ENCODE data around the gene RTN4IP1.

The RTN4IP1 gene

GRCh38 chr6:106629103-106629858 lies at the start of gene RTN4IP1, which contains the start of gene QRSL1:
Gene RTN4IP1, minus strand, starts transcription at chr6:106629498. Its CDS starts 477 bp downstream, at chr6:106629021.
Gene QRSL1, plus strand, starts transcription at chr6:106629578. Its CDS starts 104 bp downstream, at chr6:106629682.
- no CpG with 5 or more reads among the region's 46 CpGs for WGBS (ENCODE audit: insufficient coverage, insufficient read length)
- DNase-seq (ENCODE audit: low read depth, low spot score): peak; percentile 87
- H3K27ac ChIP-seq (ENCODE audit: low read length): no peak within 1 kb of the TSS
- no peaks in the 10 kb centered on the region for H3K36me3 ChIP-seq (ENCODE audit: control insufficient read depth, insufficient read depth, low read length)
- H3K4me3 ChIP-seq (ENCODE audit: low read length): peak within 1 kb of the TSS; percentile 99
- no peaks in the 10 kb centered on the region for H3K27me3 ChIP-seq (ENCODE audit: control insufficient read depth, insufficient read depth, low read length)
- H3K4me1 ChIP-seq (ENCODE audit: control insufficient read depth, insufficient read depth, low read length): no peaks in the 10 kb centered on the region
- H3K9me3 ChIP-seq (ENCODE audit: control insufficient read depth, insufficient read depth, low read length): no peaks in the 10 kb centered on the region

GRCh38 chr6:106677282-106677681 lies 48.0 kb upstream of the RTN4IP1 start:
- Histone ChIP-seq H3K4me1 (ENCODE audit: control insufficient read depth, insufficient read depth, low read length) (no peaks in the 10 kb centered on the region), H3K27me3 (ENCODE audit: control insufficient read depth, insufficient read depth, low read length) (no peaks in the 10 kb centered on the region), H3K9me3 (ENCODE audit: control insufficient read depth, insufficient read depth, low read length) (no peaks in the 10 kb centered on the region), H3K27ac (ENCODE audit: low read length) (no peak overlapping the region), H3K4me3 (ENCODE audit: low read length) (no peak overlapping the region), H3K36me3 (ENCODE audit: control insufficient read depth, insufficient read depth, low read length) (no peaks in the 10 kb centered on the region)
- no peak for DNase-seq (ENCODE audit: low read depth, low spot score)
- WGBS (ENCODE audit: insufficient coverage, insufficient read length): no CpG with 5 or more reads among the region's 3 CpGs

DNA sequence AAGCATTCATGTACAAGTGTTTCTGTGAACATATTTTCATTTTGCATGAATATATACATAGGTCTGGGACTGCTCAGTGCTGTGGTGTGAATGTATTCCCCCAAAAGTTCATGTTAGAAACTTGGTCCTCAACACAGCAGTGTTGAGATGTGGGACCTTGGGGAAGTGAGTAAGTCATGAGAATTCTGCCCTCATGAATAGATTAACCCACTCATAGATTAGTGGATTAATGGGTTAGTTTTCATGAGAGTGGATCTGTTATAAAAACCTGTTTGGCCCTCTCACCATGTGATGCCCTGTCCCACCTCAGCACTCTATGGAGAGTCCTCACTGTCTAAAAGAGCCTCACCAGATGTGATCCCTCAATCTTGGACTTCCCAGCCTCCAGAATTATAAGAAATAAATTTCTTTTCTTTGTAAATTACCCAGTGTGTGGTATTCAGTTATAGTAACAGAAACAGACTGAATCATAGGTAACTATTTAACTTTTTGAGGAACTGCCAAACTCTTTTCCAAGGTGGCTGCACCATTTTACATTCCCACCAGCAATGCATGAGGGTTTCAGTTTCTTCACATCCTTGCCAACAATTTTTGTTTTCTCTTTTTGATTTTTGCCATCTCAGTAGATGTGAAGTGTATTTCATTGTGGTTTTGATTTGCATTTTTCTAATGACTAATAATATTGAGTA lies 45.4 kb upstream of the RTN4IP1 start:
- Histone ChIP-seq H3K9me3 (ENCODE audit: control insufficient read depth, insufficient read depth, low read length) (no peaks in the 10 kb centered on the region), H3K36me3 (ENCODE audit: control insufficient read depth, insufficient read depth, low read length) (no peaks in the 10 kb centered on the region), H3K4me3 (ENCODE audit: low read length) (no peak overlapping the region), H3K27me3 (ENCODE audit: control insufficient read depth, insufficient read depth, low read length) (no peaks in the 10 kb centered on the region), H3K27ac (ENCODE audit: low read length) (no peak overlapping the region), H3K4me1 (ENCODE audit: control insufficient read depth, insufficient read depth, low read length) (no peaks in the 10 kb centered on the region)
- no peak for DNase-seq (ENCODE audit: low read depth, low spot score)

- Histone ChIP-seq H3K36me3 (ENCODE audit: control insufficient read depth, insufficient read depth, low read length) (no peaks in the 10 kb centered on the region), H3K27ac (ENCODE audit: low read length) (no peak overlapping the region), H3K4me3 (ENCODE audit: low read length) (no peak overlapping the region), H3K27me3 (ENCODE audit: control insufficient read depth, insufficient read depth, low read length) (no peaks in the 10 kb centered on the region), H3K4me1 (ENCODE audit: control insufficient read depth, insufficient read depth, low read length) (no peaks in the 10 kb centered on the region; the same call in 1 of the 2 replicates), H3K9me3 (ENCODE audit: control insufficient read depth, insufficient read depth, low read length) (no peaks in the 10 kb centered on the region)
- DNase-seq (ENCODE audit: low read depth, low spot score): no peak
- WGBS (ENCODE audit: insufficient coverage, insufficient read length): no CpG with 5 or more reads among the region's 3 CpGs
Observed at GRCh38 chr6:106671651-106672050, 42.4 kb upstream of the RTN4IP1 start.

DNA sequence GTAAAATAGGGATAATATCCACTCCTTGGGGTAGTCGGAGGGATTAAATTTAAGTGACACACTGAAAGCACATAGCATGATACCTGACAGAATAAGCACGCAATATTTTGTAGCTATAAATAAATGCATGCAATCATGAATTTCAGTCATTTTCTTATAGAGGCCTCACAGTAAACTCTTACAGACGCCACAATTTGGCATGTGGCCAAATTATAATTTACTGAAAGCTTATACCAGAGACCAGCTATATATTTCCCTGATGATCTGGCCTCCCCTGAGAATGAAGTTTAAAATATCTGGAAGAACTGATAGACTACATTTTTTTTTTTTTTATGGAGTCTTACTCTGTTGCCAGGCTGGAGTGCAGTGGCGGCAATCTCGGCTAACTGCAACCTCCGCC lies 40.9 kb upstream of the RTN4IP1 start:
- no peak overlapping the region for H3K27ac ChIP-seq (ENCODE audit: low read length)
- H3K36me3 ChIP-seq (ENCODE audit: control insufficient read depth, insufficient read depth, low read length): no peaks in the 10 kb centered on the region
- DNase-seq (ENCODE audit: low read depth, low spot score): no peak
- no CpG with 5 or more reads among the region's 6 CpGs for WGBS (ENCODE audit: insufficient coverage, insufficient read length)
- H3K27me3 ChIP-seq (ENCODE audit: control insufficient read depth, insufficient read depth, low read length): no peaks in the 10 kb centered on the region
- no peaks in the 10 kb centered on the region; the same call in 1 of the 2 replicates for H3K4me1 ChIP-seq (ENCODE audit: control insufficient read depth, insufficient read depth, low read length)
- no peaks in the 10 kb centered on the region for H3K9me3 ChIP-seq (ENCODE audit: control insufficient read depth, insufficient read depth, low read length)
- no peak overlapping the region for H3K4me3 ChIP-seq (ENCODE audit: low read length)

DNA sequence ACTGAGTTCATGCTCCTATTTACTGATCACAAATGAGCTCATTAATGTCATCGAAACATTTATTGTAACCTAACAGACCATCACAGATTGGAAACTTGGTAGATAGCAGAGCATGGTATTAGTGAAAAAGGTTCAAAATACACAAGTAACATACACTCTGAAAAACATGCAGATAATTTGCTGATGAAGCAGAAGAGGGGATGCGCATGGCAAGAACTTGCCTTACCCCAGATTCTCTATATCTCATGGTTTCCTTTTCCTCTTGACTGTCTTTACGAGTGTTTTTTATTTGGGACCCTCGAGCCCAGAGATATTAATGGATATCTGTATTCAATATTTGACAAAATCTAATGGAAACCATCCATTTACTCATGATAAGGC lies 37.7 kb upstream of the RTN4IP1 start:
- no CpG with 5 or more reads among the region's 4 CpGs for WGBS (ENCODE audit: insufficient coverage, insufficient read length)
- H3K36me3 ChIP-seq (ENCODE audit: control insufficient read depth, insufficient read depth, low read length): peaks cover 4% of the 10 kb centered on the region; the same call in 1 of the 2 replicates
- no peaks in the 10 kb centered on the region for H3K27me3 ChIP-seq (ENCODE audit: control insufficient read depth, insufficient read depth, low read length)
- no peak overlapping the region for H3K4me3 ChIP-seq (ENCODE audit: low read length)
- H3K27ac ChIP-seq (ENCODE audit: low read length): peak overlapping the region; percentile 26
- no peaks in the 10 kb centered on the region for H3K9me3 ChIP-seq (ENCODE audit: control insufficient read depth, insufficient read depth, low read length)
- no peaks in the 10 kb centered on the region; the same call in 1 of the 2 replicates for H3K4me1 ChIP-seq (ENCODE audit: control insufficient read depth, insufficient read depth, low read length)
- no peak for DNase-seq (ENCODE audit: low read depth, low spot score)

GRCh38 chr6:106666282-106667021 lies 37.2 kb upstream of the RTN4IP1 start:
- peak; percentile 45 for DNase-seq (ENCODE audit: low read depth, low spot score)
- H3K9me3 ChIP-seq (ENCODE audit: control insufficient read depth, insufficient read depth, low read length): no peaks in the 10 kb centered on the region
- no peak overlapping the region for H3K4me3 ChIP-seq (ENCODE audit: low read length)
- H3K27ac ChIP-seq (ENCODE audit: low read length): peak overlapping the region; percentile 26
- WGBS (ENCODE audit: insufficient coverage, insufficient read length): no CpG with 5 or more reads among the region's 6 CpGs
- H3K36me3 ChIP-seq (ENCODE audit: control insufficient read depth, insufficient read depth, low read length): peaks cover 4% of the 10 kb centered on the region; the same call in 1 of the 2 replicates
- H3K27me3 ChIP-seq (ENCODE audit: control insufficient read depth, insufficient read depth, low read length): no peaks in the 10 kb centered on the region
- no peaks in the 10 kb centered on the region; the same call in 1 of the 2 replicates for H3K4me1 ChIP-seq (ENCODE audit: control insufficient read depth, insufficient read depth, low read length)

DNA sequence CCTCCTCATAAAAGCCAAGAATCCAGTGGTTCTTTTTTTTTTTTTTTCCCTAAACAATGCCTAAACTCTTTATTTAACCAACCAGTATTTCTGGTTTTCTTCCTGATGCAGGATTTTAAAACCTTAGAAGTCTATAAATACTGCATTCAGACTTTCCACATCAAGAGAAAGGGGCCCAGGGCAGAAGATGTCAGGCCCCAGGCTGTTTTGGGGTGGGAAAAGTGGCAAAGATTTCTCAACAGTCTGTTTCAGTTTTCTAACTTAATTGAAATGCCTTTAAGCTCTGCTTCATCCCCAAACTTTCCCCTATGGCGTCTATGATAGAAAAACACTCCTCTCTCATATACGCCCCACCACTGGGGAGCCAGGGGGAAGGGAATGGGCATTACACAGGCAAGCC lies 33.2 kb upstream of the RTN4IP1 start:
- WGBS (ENCODE audit: insufficient coverage, insufficient read length): no CpG with 5 or more reads among the region's 2 CpGs
- H3K4me1 ChIP-seq (ENCODE audit: control insufficient read depth, insufficient read depth, low read length): peaks cover 2% of the 10 kb centered on the region; the same call in 1 of the 2 replicates
- no peak overlapping the region for H3K4me3 ChIP-seq (ENCODE audit: low read length)
- H3K36me3 ChIP-seq (ENCODE audit: control insufficient read depth, insufficient read depth, low read length): peaks cover 4% of the 10 kb centered on the region; the same call in 1 of the 2 replicates
- H3K9me3 ChIP-seq (ENCODE audit: control insufficient read depth, insufficient read depth, low read length): no peaks in the 10 kb centered on the region
- no peak for DNase-seq (ENCODE audit: low read depth, low spot score)
- no peak overlapping the region for H3K27ac ChIP-seq (ENCODE audit: low read length)
- no peaks in the 10 kb centered on the region for H3K27me3 ChIP-seq (ENCODE audit: control insufficient read depth, insufficient read depth, low read length)

DNA sequence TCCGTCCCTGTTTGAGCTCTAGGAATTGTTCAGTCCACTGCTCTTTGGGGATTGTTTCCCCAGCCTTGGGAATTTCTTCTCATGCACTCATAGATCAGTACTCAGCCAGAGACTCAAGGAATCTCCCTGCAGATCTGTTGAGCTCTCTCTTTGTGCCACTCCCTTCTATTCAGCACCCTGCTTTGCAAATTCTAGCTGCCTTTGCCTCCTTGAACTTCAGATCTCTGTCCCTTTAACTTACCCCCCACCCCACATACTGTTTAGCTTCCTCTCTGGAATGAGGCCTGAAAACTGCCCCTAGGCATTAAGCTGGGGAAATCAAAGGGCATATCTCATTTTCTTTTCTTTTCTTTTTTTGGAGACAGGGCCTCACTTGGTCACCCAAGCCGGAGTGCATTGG lies 30.6 kb upstream of the RTN4IP1 start:
- Histone ChIP-seq H3K4me1 (ENCODE audit: control insufficient read depth, insufficient read depth, low read length) (peaks cover 2% of the 10 kb centered on the region; the same call in 1 of the 2 replicates), H3K27ac (ENCODE audit: low read length) (no peak overlapping the region), H3K9me3 (ENCODE audit: control insufficient read depth, insufficient read depth, low read length) (no peaks in the 10 kb centered on the region), H3K4me3 (ENCODE audit: low read length) (no peak overlapping the region), H3K27me3 (ENCODE audit: control insufficient read depth, insufficient read depth, low read length) (no peaks in the 10 kb centered on the region), H3K36me3 (ENCODE audit: control insufficient read depth, insufficient read depth, low read length) (peaks cover 4% of the 10 kb centered on the region; the same call in 1 of the 2 replicates)
- no peak for DNase-seq (ENCODE audit: low read depth, low spot score)
- WGBS (ENCODE audit: insufficient coverage, insufficient read length): no CpG with 5 or more reads among the region's 2 CpGs

DNA sequence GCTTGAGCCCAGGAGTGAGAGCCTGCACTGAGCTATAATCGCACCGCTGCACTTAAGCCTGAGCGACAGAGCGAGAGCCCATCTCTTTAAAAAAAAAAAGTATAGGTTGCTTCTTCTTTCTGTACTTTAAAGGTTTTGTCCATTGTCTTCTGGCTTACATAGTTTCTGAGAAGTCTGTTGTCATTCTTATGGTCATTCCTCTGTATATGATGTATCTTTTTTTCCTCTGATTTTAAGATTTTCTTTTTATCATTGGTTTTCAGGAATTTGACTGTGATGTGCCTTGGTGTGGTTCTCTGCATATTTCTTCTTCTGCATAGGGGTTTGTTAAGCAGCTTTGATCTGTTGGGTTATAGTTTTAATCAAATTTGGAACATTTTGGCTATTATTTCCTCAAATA lies 29.2 kb upstream of the RTN4IP1 start:
- no peaks in the 10 kb centered on the region for H3K27me3 ChIP-seq (ENCODE audit: control insufficient read depth, insufficient read depth, low read length)
- no peak overlapping the region for H3K4me3 ChIP-seq (ENCODE audit: low read length)
- H3K36me3 ChIP-seq (ENCODE audit: control insufficient read depth, insufficient read depth, low read length): peaks cover 3% of the 10 kb centered on the region; the same call in 1 of the 2 replicates
- DNase-seq (ENCODE audit: low read depth, low spot score): no peak
- H3K27ac ChIP-seq (ENCODE audit: low read length): no peak overlapping the region
- no peaks in the 10 kb centered on the region for H3K9me3 ChIP-seq (ENCODE audit: control insufficient read depth, insufficient read depth, low read length)
- no CpG with 5 or more reads among the region's 4 CpGs for WGBS (ENCODE audit: insufficient coverage, insufficient read length)
- H3K4me1 ChIP-seq (ENCODE audit: control insufficient read depth, insufficient read depth, low read length): peaks cover 2% of the 10 kb centered on the region; the same call in 1 of the 2 replicates

Data from iPS DF 6.9 (cell line).